ES-I3 (cell line): Measurements from ENCODE around the gene MME.

Experiments
- H3K36me3 ChIP-seq: 2 replicates; pipeline ENCODE4 v1.6.1; 2013; ENCODE audit warnings: mild to moderate bottlenecking, low read length, control low read depth, moderate library complexity; ENCODE audit not compliant: insufficient read depth
- H3K4me1 ChIP-seq: 2 replicates; pipeline ENCODE4 v1.6.1; 2013; ENCODE audit warnings: mild to moderate bottlenecking, control low read depth, low read length; ENCODE audit not compliant: insufficient read depth
- H3K9ac ChIP-seq: 2 replicates; pipeline ENCODE4 v1.6.1; 2013; ENCODE audit warnings: low read depth, mild to moderate bottlenecking, low read length, moderate library complexity
- H3K9me3 ChIP-seq: 2 replicates; pipeline ENCODE4 v1.6.1; 2013; ENCODE audit warnings: mild to moderate bottlenecking, low read length, moderate library complexity; ENCODE audit not compliant: control insufficient read depth, insufficient read depth

The MME gene

DNA sequence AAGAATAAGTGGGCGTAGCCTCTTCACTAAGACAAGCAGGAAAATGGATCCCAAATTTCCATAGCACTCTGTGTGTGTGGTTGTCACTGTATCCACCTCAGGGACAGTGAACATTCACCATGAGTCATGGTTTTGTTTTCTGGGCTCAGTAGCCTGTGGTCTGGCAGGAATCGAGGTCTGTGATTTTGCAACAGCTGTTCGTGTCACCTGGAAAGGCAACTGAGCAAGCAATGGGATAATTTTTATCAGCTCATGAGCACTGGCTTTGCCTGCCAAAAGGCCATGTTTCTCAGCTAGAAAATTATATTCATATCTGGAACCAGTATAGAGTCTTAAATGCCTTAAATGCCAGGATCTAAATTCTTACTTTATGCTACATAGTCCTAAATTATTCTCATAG, 152.5 kb downstream of the MME start:
- Histone ChIP-seq H3K9ac (no peak overlapping the region), H3K9me3 (no peaks in the 10 kb centered on the region), H3K36me3 (no peaks in the 10 kb centered on the region), H3K4me1 (no peaks in the 10 kb centered on the region)

DNA sequence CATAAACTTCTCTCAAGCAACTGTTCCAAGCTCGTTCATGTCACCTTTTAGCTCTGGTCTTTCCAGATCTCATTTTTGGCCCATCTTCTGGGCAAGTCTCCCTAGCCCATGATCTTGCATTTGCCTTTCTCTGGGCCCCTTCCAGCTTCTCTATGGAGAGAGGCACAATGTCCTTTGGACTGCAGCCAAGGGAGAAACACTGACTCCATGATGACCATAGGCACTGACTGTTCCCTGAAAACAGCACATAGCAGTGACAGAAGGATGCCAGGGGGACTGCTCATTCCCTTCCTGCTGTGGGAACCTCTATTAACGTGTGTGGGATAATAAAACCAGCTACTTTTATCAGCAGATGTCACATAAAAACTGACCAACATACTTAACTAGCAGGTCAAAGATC, 153.1 kb downstream of the MME start:
- no peaks in the 10 kb centered on the region for H3K9me3 ChIP-seq

More for the DNA sequence above, 153.1 kb downstream of the MME start:
- H3K4me1 ChIP-seq = no peaks in the 10 kb centered on the region
- H3K36me3 ChIP-seq = no peaks in the 10 kb centered on the region
- H3K9ac ChIP-seq = no peak overlapping the region
